HepG2 (cell line): ENCODE measurements around the gene PGR. TPM values are rescaled to one million over a fixed set of nuclear protein-coding genes. Genes with fewer than 3 reads are reported as not detected.

Experiments
- ATAC-seq: fragments of 200-7000 bp; cut with Tn5 transposase; 3 replicates; pipeline ENCODE4 v1.9.1; 2020; ENCODE audit warnings: mild to moderate bottlenecking, moderate library complexity
- BruUV-seq: library from RNA; stranded (reverse); fragments of 400-500 nt; replicated peaks from 2 replicates; lab custom pipeline; 2021; lab: Mats Ljungman, UMichigan
- CTCF ChIA-PET: fragments of 300-600 bp; formaldehyde crosslinking; extraction: SDS; loops from one replicate; lab custom pipeline; 2021; ENCODE audit warnings: low total read pairs, inconsistent platforms, low intra/inter-chr PET ratio; lab: Yijun Ruan, JAX
- POLR2A ChIA-PET: fragments of 350-600 bp; sonication (Branson Sonifier 250); formaldehyde crosslinking; loops from one replicate; lab custom pipeline; 2020; ENCODE audit warnings: antibody characterized with exemption, inconsistent platforms; lab: Yijun Ruan, JAX
- DNase-seq: peaks from one replicate; pipeline ENCODE4 v3.0.0-alpha.2; 2015; ENCODE audit warnings: low spot score
- FAIRE-seq: peaks from 3 replicates; lab custom pipeline; 2011; peaks lifted over from hg19 to GRCh38; lab: Jason Lieb, UNC
- H2AFZ ChIP-seq: one replicate; pipeline ENCODE4 v1.6.1; 2011; ENCODE audit warnings: low read length, inconsistent platforms
- H3K27ac ChIP-seq: fragments of 300-600 bp; 3 replicates; pipeline ENCODE4 v1.8.0; 2011; ENCODE audit warnings: mixed run types, mild to moderate bottlenecking, mixed read lengths, low read length, inconsistent platforms; ENCODE audit not compliant: insufficient read depth; ENCODE audit errors: extremely low read length
- H3K27me3 ChIP-seq, 2 experiments: fragments of 200-600 bp in 1 of 2; 2 replicates in 1 of 2; 3 replicates in 1 of 2; pipeline versions ENCODE4 v1.6.0 to v1.8.0; 2011; ENCODE audit warnings: low read length in 2 of 2, mild to moderate bottlenecking in 2 of 2, moderate library complexity in 2 of 2, inconsistent platforms in 1 of 2; ENCODE audit not compliant: insufficient read depth in 2 of 2, control insufficient read depth in 1 of 2
- H3K36me3 ChIP-seq, 2 experiments: fragments of 200-600 bp in 1 of 2; replicated peaks in 1 of 2; 2 replicates in 1 of 2; 3 replicates in 1 of 2; pipeline versions ENCODE4 v1.5.1 to v1.8.0; 2011; ENCODE audit warnings: low read length in 2 of 2, inconsistent platforms in 1 of 2; ENCODE audit not compliant: insufficient read depth in 2 of 2, control insufficient read depth in 1 of 2
- H3K4me1 ChIP-seq: 2 replicates; pipeline ENCODE4 v1.5.1; 2012; ENCODE audit warnings: low read length, inconsistent platforms; ENCODE audit not compliant: insufficient read depth
- H3K4me2 ChIP-seq: 2 replicates; pipeline ENCODE4 v1.6.0; 2011; ENCODE audit warnings: low read depth, low read length, inconsistent platforms
- H3K4me3 ChIP-seq, 3 experiments: fragments of 200-600 bp in 1 of 3; sonication (generic), shearing (Covaris generic) in 1 of 3; replicated peaks in 1 of 3; 2 replicates each; pipeline ENCODE4 v1.5.1; 2011 to 2016; ENCODE audit warnings: low read length in 3 of 3, inconsistent platforms in 2 of 3, low read depth in 2 of 3, mild to moderate bottlenecking in 2 of 3, control low read depth in 1 of 3, mixed read lengths in 1 of 3; ENCODE audit not compliant: insufficient read depth in 1 of 3
- H3K79me2 ChIP-seq: one replicate; pipeline ENCODE4 v1.6.1; 2011; ENCODE audit warnings: low read length, inconsistent platforms; ENCODE audit not compliant: insufficient read depth
- H3K9ac ChIP-seq: 2 replicates; pipeline ENCODE4 v1.6.0; 2011; ENCODE audit warnings: mild to moderate bottlenecking, low read depth, low read length, inconsistent platforms; ENCODE audit not compliant: insufficient read depth
- H3K9me3 ChIP-seq: 2 replicates; pipeline ENCODE4 v1.5.1; 2012; ENCODE audit warnings: mild to moderate bottlenecking, low read length
- H4K20me1 ChIP-seq: 2 replicates; pipeline ENCODE4 v1.6.0; 2011; ENCODE audit warnings: inconsistent platforms, mild to moderate bottlenecking, low read length, moderate library complexity; ENCODE audit not compliant: insufficient read depth
- CTCF ChIP-seq: sonication (generic); formaldehyde crosslinking; IDR thresholded peaks from 2 replicates; pipeline ENCODE4 v1.5.0; 2020; ENCODE audit warnings: mild to moderate bottlenecking, missing genetic modification reagents, moderate library complexity
- NKX3-1 ChIP-seq: sonication (generic); formaldehyde crosslinking; IDR thresholded peaks from 2 replicates; pipeline ENCODE4 v1.5.0; 2020; ENCODE audit warnings: missing genetic modification reagents
- POLR2AphosphoS5 ChIP-seq: IDR thresholded peaks from 2 replicates; pipeline ENCODE4 v1.6.1; 2012; ENCODE audit warnings: low read depth, low read length
- PRPF4 ChIP-seq: fragments of 200-400 bp; formaldehyde crosslinking; IDR thresholded peaks from 2 replicates; pipeline ENCODE4 v1.6.1; 2016; ENCODE audit warnings: low read length, low read depth; ENCODE audit not compliant: poor library complexity, severe bottlenecking
- ZNF232 ChIP-seq: sonication (generic); formaldehyde crosslinking; IDR thresholded peaks from 2 replicates; pipeline ENCODE4 v1.4.0; 2020; ENCODE audit warnings: missing genetic modification reagents, borderline replicate concordance
- ZNF556 ChIP-seq: sonication (generic); formaldehyde crosslinking; IDR thresholded peaks from 2 replicates; pipeline ENCODE4 v1.4.0; 2020; ENCODE audit warnings: mild to moderate bottlenecking, missing genetic modification reagents, borderline replicate concordance
- ZNF652 ChIP-seq: IDR thresholded peaks from 2 replicates; pipeline ENCODE4 v1.6.1; 2016; ENCODE audit warnings: low read depth, borderline replicate concordance
- WGBS: methylation state at CpG from one replicate; pipeline ENCODE4 v1.1.6; 2017; ENCODE audit warnings: low lambda C conversion rate; 5-methylcytosine and 5-hydroxymethylcytosine counted together
- in situ Hi-C: cut with HindIII; loops from 2 replicates; pipeline ENCODE4 v1.10.0; 2017; ENCODE audit warnings: low pct_unique_long_range_greater_than_20kb; ENCODE audit not compliant: extremely low pct_ligation_motif_present
- intact Hi-C: fragments of 100-400 bp; cut with micrococcal nuclease; formaldehyde crosslinking; loops from one replicate; pipeline ENCODE4 v1.10.0; 2022; ENCODE audit not compliant: unreplicated experiment
- polyA plus RNA-seq, 8 experiments: library from polyadenylated mRNA; depleted of rRNA in 3 of 8; stranded (reverse) in 7 of 8; unstranded in 1 of 8; fragments of >200 nt; fragmentation: Illumina TruSeq in 4 of 8; extraction: Trizol in 4 of 8; gene quantifications; 2 replicates each; pipeline versions ENCODE4 v1.2.1 to v1.2.3, GENCODE V29; 2011 to 2016; ENCODE audit warnings: low read depth in 4 of 8, missing spikeins in 1 of 8, mixed read lengths in 1 of 8; ENCODE audit not compliant: insufficient read depth in 1 of 8
- total RNA-seq, 5 experiments: library from RNA; depleted of rRNA; stranded (reverse); fragments of >200 nt; fragmentation: Illumina TruSeq; extraction: Trizol; gene quantifications; 2 replicates each; pipeline ENCODE4 v1.2.3, GENCODE V29; 2016; ENCODE audit warnings: low read depth in 1 of 5

Gene PGR
- total and polyA plus RNA-seq, 2 of the 13 experiments (the other 11 are each of a cell fraction or from before 2014, with no cell fraction given): not detected

GRCh38 chr11:101008961-101009689 is 120.5 kb downstream of the PGR start:
- Histone ChIP-seq H3K79me2 (no peaks in the 10 kb centered on the region), H4K20me1 (no peaks in the 10 kb centered on the region), H3K27me3 (no peaks in the 10 kb centered on the region), H2AFZ (no peak overlapping the region), H3K4me2 (no peak overlapping the region), H3K27ac (no peak overlapping the region), H3K4me3 (no peak overlapping the region), H3K36me3 (no peaks in the 10 kb centered on the region), H3K9ac (no peak overlapping the region), H3K4me1 (no peaks in the 10 kb centered on the region), H3K9me3 (no peaks in the 10 kb centered on the region)
- WGBS: 0% methylated on average over 1 of the region's 1 CpG
- FAIRE-seq: no peak
- CTCF ChIA-PET: no interaction called here
- ATAC-seq: no peak
- TF ChIP-seq ZNF652 (CRISPR knock-in tag) (no peak), PRPF4 (no peak), ZNF556 (CRISPR knock-in tag) (no peak), NKX3-1 (CRISPR knock-in tag) (no peak), ZNF232 (no peak)
- intact Hi-C loops: no loop called here
- in situ Hi-C loops: no loop called here
- POLR2A ChIA-PET: no interaction called here
- no peak for DNase-seq
- no TSS peak for BruUV-seq

DNA sequence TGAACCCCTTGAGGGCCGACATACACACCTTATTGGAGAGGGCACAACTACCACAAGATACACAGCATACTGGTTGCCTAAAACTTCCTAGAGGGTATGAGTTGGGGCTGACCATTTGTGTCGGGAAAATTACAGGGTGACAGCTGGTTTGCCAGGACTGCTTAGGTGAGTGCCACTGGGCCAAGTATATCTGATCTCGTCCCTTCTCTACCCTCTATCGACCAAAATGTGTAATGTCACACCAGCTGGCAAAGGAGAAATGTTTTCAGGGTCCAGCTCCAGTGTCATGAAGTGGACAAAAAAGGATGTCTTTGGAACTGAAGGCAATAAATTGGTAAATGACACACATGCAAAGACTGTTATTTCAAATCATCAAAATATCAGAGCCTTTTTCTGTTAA is 126.1 kb downstream of the PGR start:
- peak; percentile 34 for TF ChIP-seq CTCF (CRISPR knock-in tag)
- no peak for TF ChIP-seq POLR2AphosphoS5
- BruUV-seq: no TSS peak
- H3K9me3 ChIP-seq: no peaks in the 10 kb centered on the region
- H3K36me3 ChIP-seq: no peaks in the 10 kb centered on the region
- intact Hi-C loops: no loop called here
- H3K27me3 ChIP-seq: 0 out of 5 replicates have a peak, but pooled peaks cover 0 to 3% of the 10 kb centered on the region in 2 experiments
- POLR2A ChIA-PET: no interaction called here
- no peaks in the 10 kb centered on the region for H3K4me1 ChIP-seq
- in situ Hi-C loops: no loop called here
- ATAC-seq (peak; percentile 93), DNase-seq (peak; percentile 9), FAIRE-seq (peak; percentile 32)
- no peak overlapping the region for H3K27ac ChIP-seq
- CTCF ChIA-PET: no interaction called here
- no peak overlapping the region for H3K4me2 ChIP-seq
- H3K4me3 ChIP-seq: no peak overlapping the region
- no peak overlapping the region for H3K9ac ChIP-seq
- WGBS: 2% methylated on average over 4 of the region's 4 CpGs
- no peaks in the 10 kb centered on the region for H4K20me1 ChIP-seq
- H3K79me2 ChIP-seq: no peaks in the 10 kb centered on the region
- H2AFZ ChIP-seq: no peak overlapping the region
